Measurements from ENCODE around the gene SOAT1. TPM values are rescaled to one million over a fixed set of nuclear protein-coding genes. Genes with fewer than 3 reads are reported as not detected.
A peak's percentile ranks its signal among the peaks of the same experiment; 100 is the strongest.
"Not testable (repeated sequence)": the region's sequence is repeated elsewhere in the genome, so short reads cannot be mapped to it uniquely, and the experiment has no call there.

Gene SOAT1
- total RNA-seq, 1 donor from 2014 or later, result 73.0 TPM

- peak; percentile 61 for DNase-seq (ENCODE audit: low read depth)
These were observed 59.9 kb downstream of the SOAT1 start for GRCh38 chr1:179353546-179353945.

GRCh38 chr1:179361631-179362030 is 68.0 kb downstream of the SOAT1 start:
- DNase-seq (ENCODE audit: low read depth), result not testable (repeated sequence)

- peak; percentile 72 for DNase-seq (ENCODE audit: low read depth)
These were observed 71.9 kb downstream of the SOAT1 start, which contains the start of gene AXDND1 for GRCh38 chr1:179365342-179366092. TSS of gene AXDND1 (plus strand) at chr1:179365971. CDS start at chr1:179366510, 539 bp downstream.

GRCh38 chr1:179366093-179366800 is 72.7 kb downstream of the SOAT1 start:
- DNase-seq (ENCODE audit: low read depth), result peak; percentile 22

GRCh38 chr1:179369751-179370341 is 76.2 kb downstream of the SOAT1 start:
- peak; percentile 68 for DNase-seq (ENCODE audit: low read depth)

DNA sequence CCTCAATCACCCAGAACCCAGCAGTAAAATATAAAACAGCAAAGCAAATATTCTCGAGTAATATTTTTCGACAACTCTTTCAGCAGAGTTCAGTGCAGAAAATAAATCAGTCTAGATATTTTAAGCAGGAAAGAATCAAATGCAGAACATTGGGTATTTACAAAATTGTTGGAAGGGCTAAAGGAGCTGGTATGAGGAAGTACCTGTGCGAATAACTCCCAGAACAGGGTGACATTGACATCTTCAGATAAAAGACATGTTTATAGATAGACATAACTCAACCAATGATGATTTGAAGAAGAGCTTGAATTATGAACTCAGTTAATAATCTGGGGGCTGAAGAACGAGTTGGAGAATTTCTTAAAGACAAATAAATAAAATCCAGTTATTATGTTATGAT is 78.6 kb downstream of the SOAT1 start:
- DNase-seq (ENCODE audit: low read depth), result no peak

DNA sequence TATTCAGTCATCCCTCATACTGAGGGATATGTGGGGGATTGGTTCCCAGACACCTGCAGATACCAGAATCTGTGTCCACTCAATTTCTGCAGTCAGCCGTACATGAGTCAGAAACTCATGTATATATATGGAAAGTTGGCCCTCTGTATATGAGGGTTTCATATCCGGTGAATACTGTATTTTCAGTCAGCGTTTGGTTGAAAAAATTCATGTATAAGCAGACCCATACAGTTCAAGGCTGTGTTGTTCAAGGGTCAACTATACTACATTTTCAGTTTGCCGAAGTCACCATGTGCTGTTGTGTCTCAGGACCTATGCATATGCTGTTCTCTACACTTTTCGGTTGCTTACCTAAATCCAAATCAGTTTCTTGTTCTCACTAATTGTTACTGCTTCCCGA is 82.6 kb downstream of the SOAT1 start:
- DNase-seq (ENCODE audit: low read depth), result no peak

DNA sequence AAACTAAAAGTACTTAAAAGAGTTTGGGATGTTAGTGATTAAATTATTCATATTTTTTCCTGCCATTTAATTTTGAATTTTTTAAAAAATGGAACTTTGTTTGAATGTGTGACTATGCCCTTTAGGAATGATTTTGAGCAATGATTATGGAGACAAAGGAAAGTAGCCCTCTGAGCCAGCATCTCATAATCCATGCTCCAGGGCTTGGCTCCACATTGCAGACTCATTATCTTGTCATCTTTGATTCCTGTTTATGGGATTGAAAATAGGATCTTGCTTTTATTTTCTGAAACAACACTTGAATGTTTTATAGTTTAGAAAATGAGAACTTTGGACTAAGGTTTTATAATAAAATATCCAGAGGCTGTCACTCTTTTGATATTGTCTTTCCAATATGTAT is 86.7 kb downstream of the SOAT1 start:
- no peak for DNase-seq (ENCODE audit: low read depth)

DNA sequence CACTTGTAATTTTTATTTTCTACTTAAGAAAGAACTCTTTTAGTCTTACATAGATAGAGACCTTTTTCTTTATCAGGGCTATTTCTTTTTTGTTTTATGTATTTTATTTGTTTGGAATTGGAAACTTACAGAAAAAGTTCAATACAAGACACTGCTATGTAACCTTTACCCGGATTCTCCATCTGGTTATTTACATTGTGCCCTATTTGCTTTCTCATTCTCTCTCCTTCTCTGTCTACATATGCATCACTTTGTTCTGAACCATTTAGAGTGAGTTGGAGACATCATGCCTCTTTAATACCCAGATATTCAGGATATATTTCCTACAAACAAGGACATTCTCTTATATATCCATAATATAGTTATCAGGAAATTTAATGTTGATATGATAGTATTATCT is 90.4 kb downstream of the SOAT1 start:
- no peak for DNase-seq (ENCODE audit: low read depth)

- DNase-seq (ENCODE audit: low read depth), result no peak
These were observed 91.9 kb downstream of the SOAT1 start for GRCh38 chr1:179385510-179385909.

- DNase-seq (ENCODE audit: low read depth), result no peak
These were observed 100.1 kb downstream of the SOAT1 start for GRCh38 chr1:179393721-179394120.

- not testable (repeated sequence) for DNase-seq (ENCODE audit: low read depth)
These were observed 105.8 kb downstream of the SOAT1 start for GRCh38 chr1:179399399-179399798.

Other genes with a start within 250 kb of the SOAT1 start
- gene TOR3A, start 211.7 kb upstream of the SOAT1 start, total RNA-seq, result 37.5 and 41.9 TPM in 2 replicates
- 44.6 and 52.2 TPM in 2 replicates for gene ABL2, start 64.1 kb upstream of the SOAT1 start, total RNA-seq
- 0.45 TPM in 1 of 2 replicates, not detected in the other for gene AXDND1, start 72.2 kb downstream of the SOAT1 start, total RNA-seq

Data from renal cortical epithelial cell (primary cell).